ENCODE data around the gene POU2F3.

The POU2F3 gene

DNA sequence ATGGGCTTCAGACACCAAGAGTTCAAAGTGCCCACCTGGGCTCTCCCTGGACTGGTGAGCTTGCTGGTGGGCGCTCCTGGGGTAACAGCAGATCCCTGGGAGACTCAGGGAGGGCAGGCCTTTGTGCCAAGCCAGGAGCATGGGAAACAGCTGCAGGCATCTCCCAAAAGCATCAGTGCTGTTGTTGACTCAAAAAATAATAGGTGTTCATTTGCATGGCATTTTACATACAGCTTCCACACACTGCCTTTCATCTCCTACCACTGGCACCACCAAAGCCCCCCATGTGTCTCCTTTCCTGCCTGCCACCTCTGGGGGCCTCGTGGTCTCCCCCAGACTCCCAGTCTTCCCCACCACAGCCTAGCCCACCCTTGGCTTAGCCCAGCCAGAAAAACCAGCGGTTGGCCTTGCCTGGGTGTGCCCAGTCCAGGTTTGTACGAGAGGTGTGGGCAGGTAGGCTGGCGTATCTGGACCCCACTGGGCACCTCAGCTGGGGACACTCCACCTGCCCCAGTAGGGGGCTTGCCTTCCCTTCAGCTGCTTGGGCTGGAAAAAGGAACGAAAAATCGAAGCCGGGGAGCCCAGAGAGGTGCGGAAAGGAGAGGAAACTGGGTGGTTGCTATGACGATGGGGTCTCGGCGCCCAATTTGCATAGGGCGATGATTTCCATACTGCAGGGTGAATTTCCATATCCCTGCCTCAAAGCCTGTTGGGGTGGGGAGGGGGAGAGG is 15.0 kb downstream of the POU2F3 start:
- TF ChIP-seq YY1 (IDR thresholded peaks at IDR 0.05; ENCODE audit: low read depth) (no peak), EP300 (IDR thresholded peaks at IDR 0.05; ENCODE audit: borderline replicate concordance) (no peak), TEAD4 (IDR thresholded peaks at IDR 0.05) (no peak), CREB1 (IDR thresholded peaks at IDR 0.05; ENCODE audit: low read depth) (no peak)

GRCh38 chr11:120255519-120255866 is 15.6 kb downstream of the POU2F3 start:
- TF ChIP-seq TEAD4 (IDR thresholded peaks at IDR 0.05): no peak
- TF ChIP-seq CEBPB (IDR thresholded peaks at IDR 0.05): no peak

- TF ChIP-seq YY1 (IDR thresholded peaks at IDR 0.05; ENCODE audit: low read depth) (no peak), TAF1 (IDR thresholded peaks at IDR 0.05; ENCODE audit: low read depth) (no peak), RAD21 (IDR thresholded peaks at IDR 0.05; ENCODE audit: low read depth) (no peak), NFIC (IDR thresholded peaks at IDR 0.05) (no peak), TCF12 (IDR thresholded peaks at IDR 0.05; ENCODE audit: low read depth) (no peak), USF1 (IDR thresholded peaks at IDR 0.05) (no peak), FOXM1 (IDR thresholded peaks at IDR 0.05; ENCODE audit: borderline replicate concordance, low read depth) (no peak), REST (IDR thresholded peaks at IDR 0.05; ENCODE audit: low read depth) (no peak), MAX (IDR thresholded peaks at IDR 0.05) (no peak), CREB1 (IDR thresholded peaks at IDR 0.05; ENCODE audit: low read depth) (no peak), EGR1 (IDR thresholded peaks at IDR 0.05) (no peak)
Observed at GRCh38 chr11:120256178-120256577, 16.2 kb downstream of the POU2F3 start.

GRCh38 chr11:120256779-120257178 is 16.8 kb downstream of the POU2F3 start:
- TF ChIP-seq REST (IDR thresholded peaks at IDR 0.05; ENCODE audit: low read depth) (no peak), USF1 (IDR thresholded peaks at IDR 0.05) (no peak), TEAD4 (IDR thresholded peaks at IDR 0.05) (no peak), NFIC (IDR thresholded peaks at IDR 0.05) (no peak), TAF1 (IDR thresholded peaks at IDR 0.05; ENCODE audit: low read depth) (no peak), EGR1 (IDR thresholded peaks at IDR 0.05) (no peak), ZBTB7A (IDR thresholded peaks at IDR 0.05; ENCODE audit: low read depth) (no peak), RAD21 (IDR thresholded peaks at IDR 0.05; ENCODE audit: low read depth) (no peak), TCF12 (IDR thresholded peaks at IDR 0.05; ENCODE audit: low read depth) (no peak), MAX (IDR thresholded peaks at IDR 0.05) (no peak), CREB1 (IDR thresholded peaks at IDR 0.05; ENCODE audit: low read depth) (no peak), FOXM1 (IDR thresholded peaks at IDR 0.05; ENCODE audit: borderline replicate concordance, low read depth) (no peak), YY1 (IDR thresholded peaks at IDR 0.05; ENCODE audit: low read depth) (no peak), EP300 (IDR thresholded peaks at IDR 0.05; ENCODE audit: borderline replicate concordance) (no peak), CEBPB (IDR thresholded peaks at IDR 0.05) (no peak)

GRCh38 chr11:120257346-120257745 is 17.4 kb downstream of the POU2F3 start:
- TF ChIP-seq TCF12 (IDR thresholded peaks at IDR 0.05; ENCODE audit: low read depth) (no peak), MAX (IDR thresholded peaks at IDR 0.05) (no peak), TEAD4 (IDR thresholded peaks at IDR 0.05) (no peak), REST (IDR thresholded peaks at IDR 0.05; ENCODE audit: low read depth) (no peak), CREB1 (IDR thresholded peaks at IDR 0.05; ENCODE audit: low read depth) (no peak), YY1 (IDR thresholded peaks at IDR 0.05; ENCODE audit: low read depth) (no peak), FOXM1 (IDR thresholded peaks at IDR 0.05; ENCODE audit: borderline replicate concordance, low read depth) (no peak), CEBPB (IDR thresholded peaks at IDR 0.05) (no peak), EGR1 (IDR thresholded peaks at IDR 0.05) (no peak), NFIC (IDR thresholded peaks at IDR 0.05) (no peak), USF1 (IDR thresholded peaks at IDR 0.05) (no peak), RAD21 (IDR thresholded peaks at IDR 0.05; ENCODE audit: low read depth) (no peak)
